Thymus (tissue), 11 donors: ENCODE data around the gene LTBP2. TPM values are rescaled to one million over a fixed set of nuclear protein-coding genes. Genes with fewer than 3 reads are reported as not detected.

Experiments
- DNase-seq, 9 donors: peaks; one replicate each; pipeline ENCODE4 v3.0.0-alpha.2; 2013; ENCODE audit warnings: low spot score in 9 of 9, low read depth in 6 of 9, missing footprints in 1 of 9
- H3K27ac ChIP-seq, 2 donors: one replicate each; pipeline ENCODE4 v1.5.1; 2013; ENCODE audit warnings: control low read depth in 1 of 2, low read depth in 1 of 2, low read length in 1 of 2, mild to moderate bottlenecking in 1 of 2, moderate library complexity in 1 of 2
- H3K27me3 ChIP-seq, 2 donors: one replicate each; pipeline ENCODE4 v1.5.1; 2013; ENCODE audit warnings: low read length in 1 of 2; ENCODE audit not compliant: control insufficient read depth in 2 of 2, insufficient read depth in 1 of 2
- H3K36me3 ChIP-seq, 2 donors: one replicate each; pipeline ENCODE4 v1.5.1; 2013; ENCODE audit warnings: low read length in 1 of 2, mild to moderate bottlenecking in 1 of 2, moderate library complexity in 1 of 2; ENCODE audit not compliant: control insufficient read depth in 2 of 2, insufficient read depth in 2 of 2
- H3K4me1 ChIP-seq, 2 donors: one replicate each; pipeline ENCODE4 v1.5.1; 2013; ENCODE audit warnings: low read length in 2 of 2; ENCODE audit not compliant: control insufficient read depth in 2 of 2, insufficient read depth in 2 of 2
- H3K4me3 ChIP-seq, 2 donors: one replicate each; pipeline ENCODE4 v1.5.1; 2013; ENCODE audit warnings: low read length in 2 of 2, control low read depth in 1 of 2, mild to moderate bottlenecking in 1 of 2
- H3K9me3 ChIP-seq, 2 donors: one replicate each; pipeline ENCODE4 v1.5.1; 2013; ENCODE audit warnings: low read length in 1 of 2, mild to moderate bottlenecking in 1 of 2; ENCODE audit not compliant: control insufficient read depth in 2 of 2, insufficient read depth in 1 of 2
- WGBS: extraction: QIAGEN DNeasy Blood & Tissue Kit; methylation state at CpG from one replicate; pipeline ENCODE4 v1.1.7; 2013; 5-methylcytosine and 5-hydroxymethylcytosine counted together
- polyA plus RNA-seq: library from polyadenylated mRNA; stranded (reverse); fragments of 200-250 nt; gene quantifications from one replicate; pipeline ENCODE4 v1.2.3, GENCODE V29; 2013
- total RNA-seq: library from RNA; stranded (reverse); fragments of 120-200 nt; gene quantifications from one replicate; pipeline ENCODE4 v1.2.4, GENCODE V29; 2013
- donor health status: healthy.

LTBP2 gene
- total and polyA plus RNA-seq, 2 donors, result 2.6 to 2.9 TPM

- Histone ChIP-seq H3K27ac (no peak overlapping the region), H3K4me1 (peaks cover 0 to 6% of the 10 kb centered on the region in 2 donors), H3K9me3 (no peaks in the 10 kb centered on the region), H3K27me3 (no peaks in the 10 kb centered on the region), H3K4me3 (no peak overlapping the region), H3K36me3 (no peaks in the 10 kb centered on the region)
- WGBS, result 91% methylated on average over 10 of the region's 10 CpGs
- no peak for DNase-seq
Observed at GRCh38 chr14:74526854-74527585, 85.0 kb downstream of the LTBP2 start.

GRCh38 chr14:74525361-74525851 lies 86.6 kb downstream of the LTBP2 start:
- H3K4me3 ChIP-seq, result no peak overlapping the region
- H3K27me3 ChIP-seq, result no peaks in the 10 kb centered on the region
- no peaks in the 10 kb centered on the region for H3K9me3 ChIP-seq
- H3K36me3 ChIP-seq, result no peaks in the 10 kb centered on the region
- 34% methylated on average over 4 of the region's 4 CpGs for WGBS
- no peak overlapping the region for H3K27ac ChIP-seq
- H3K4me1 ChIP-seq, result peaks cover 0 to 4% of the 10 kb centered on the region in 2 donors
- no peak for DNase-seq

GRCh38 chr14:74524812-74525135 lies 87.3 kb downstream of the LTBP2 start:
- Histone ChIP-seq H3K4me1 (peaks cover 0 to 4% of the 10 kb centered on the region in 2 donors), H3K27ac (peak overlapping the region in 1 of 2 donors; percentile 9), H3K36me3 (no peaks in the 10 kb centered on the region), H3K9me3 (no peaks in the 10 kb centered on the region), H3K4me3 (no peak overlapping the region), H3K27me3 (no peaks in the 10 kb centered on the region)
- DNase-seq, result no peak

DNA sequence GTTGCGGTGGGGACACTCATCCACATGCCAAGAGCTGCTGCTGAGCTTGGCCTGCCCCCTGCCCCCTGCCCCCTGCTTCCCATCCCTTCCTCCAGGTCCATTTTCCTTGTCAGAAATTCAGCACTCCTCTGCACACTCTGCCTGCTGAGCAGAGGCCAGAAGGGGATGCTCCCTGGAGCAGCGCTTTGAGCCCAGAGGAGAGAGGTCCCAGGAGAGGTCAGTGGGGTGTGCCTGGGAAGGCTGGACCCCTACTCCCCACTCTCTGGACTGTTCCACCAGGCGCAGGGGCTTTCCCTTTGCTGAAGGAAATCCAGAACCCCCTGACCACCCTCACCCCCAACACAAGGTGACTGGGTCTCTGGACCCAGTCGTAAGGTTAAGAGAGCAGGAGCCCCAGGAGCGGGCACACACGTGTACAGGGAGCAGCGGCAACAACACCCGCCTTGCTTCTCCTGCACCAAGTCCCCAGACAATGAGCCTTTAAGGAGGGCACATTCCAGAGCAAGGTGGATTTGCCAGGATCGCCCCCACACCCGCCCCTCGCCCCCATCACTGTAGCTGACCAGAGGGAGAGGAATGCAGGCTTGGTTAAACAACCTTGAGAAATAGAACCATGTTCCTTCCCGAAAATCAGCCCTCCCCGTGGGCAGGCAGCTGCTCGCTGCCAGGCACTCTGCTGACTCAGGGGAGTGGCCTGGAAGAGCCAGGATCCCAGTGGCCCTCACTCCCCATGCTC lies 87.8 kb downstream of the LTBP2 start:
- DNase-seq, result no peak
- no peaks in the 10 kb centered on the region for H3K36me3 ChIP-seq

GRCh38 chr14:74522740-74523139 lies 89.3 kb downstream of the LTBP2 start:
- no peak overlapping the region for H3K4me3 ChIP-seq
- 97% methylated on average over 7 of the region's 7 CpGs for WGBS
- DNase-seq, result no peak

More for the DNA sequence above, 87.8 kb downstream of the LTBP2 start:
- 95% methylated on average over 14 of the region's 14 CpGs for WGBS
- Histone ChIP-seq H3K4me3 (no peak overlapping the region), H3K27ac (no peak overlapping the region), H3K4me1 (peaks cover 0 to 4% of the 10 kb centered on the region in 2 donors), H3K9me3 (no peaks in the 10 kb centered on the region), H3K27me3 (no peaks in the 10 kb centered on the region)

GRCh38 chr14:74521756-74522155 lies 90.3 kb downstream of the LTBP2 start:
- Histone ChIP-seq H3K4me1 (peaks cover 0 to 4% of the 10 kb centered on the region in 2 donors), H3K36me3 (no peaks in the 10 kb centered on the region), H3K27me3 (no peaks in the 10 kb centered on the region), H3K27ac (no peak overlapping the region), H3K9me3 (no peaks in the 10 kb centered on the region), H3K4me3 (no peak overlapping the region)
- 88% methylated on average over 10 of the region's 10 CpGs for WGBS
- no peak for DNase-seq

More at GRCh38 chr14:74522740-74523139, 89.3 kb downstream of the LTBP2 start:
- Histone ChIP-seq H3K27ac (no peak overlapping the region), H3K9me3 (no peaks in the 10 kb centered on the region), H3K27me3 (no peaks in the 10 kb centered on the region), H3K36me3 (no peaks in the 10 kb centered on the region), H3K4me1 (peaks cover 0 to 4% of the 10 kb centered on the region in 2 donors)

GRCh38 chr14:74519316-74520074 lies 92.5 kb downstream of the LTBP2 start:
- no peaks in the 10 kb centered on the region for H3K36me3 ChIP-seq
- no peak for DNase-seq
- H3K4me1 ChIP-seq, result peaks cover 2 to 4% of the 10 kb centered on the region in 2 donors
- H3K27me3 ChIP-seq, result no peaks in the 10 kb centered on the region
- H3K27ac ChIP-seq, result no peak overlapping the region
- H3K9me3 ChIP-seq, result no peaks in the 10 kb centered on the region
- H3K4me3 ChIP-seq, result no peak overlapping the region
- WGBS, result 96% methylated on average over 6 of the region's 6 CpGs

DNA sequence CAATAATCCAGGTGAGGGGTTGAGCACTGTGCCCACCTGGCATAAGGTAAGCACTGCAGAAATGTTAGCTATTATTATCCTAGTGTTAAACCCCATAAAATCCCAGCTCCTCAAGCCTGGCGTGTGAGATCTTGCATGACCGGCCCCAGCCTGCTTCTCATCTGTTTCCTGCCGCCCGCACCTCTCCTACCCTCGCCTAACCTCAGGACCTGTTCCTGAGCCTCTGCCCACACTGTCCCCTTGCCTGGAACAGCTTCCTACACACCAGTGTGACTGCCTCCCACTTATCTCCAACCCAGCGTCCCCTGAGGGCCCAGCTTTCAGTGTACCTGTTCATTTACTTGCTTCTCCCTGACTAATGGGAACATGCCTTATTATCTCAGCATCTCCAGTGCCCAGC lies 93.8 kb downstream of the LTBP2 start:
- 50% methylated on average over 6 of the region's 6 CpGs for WGBS
- Histone ChIP-seq H3K4me1 (peaks cover 6 to 12% of the 10 kb centered on the region in 2 donors), H3K4me3 (no peak overlapping the region), H3K36me3 (no peaks in the 10 kb centered on the region), H3K27me3 (no peaks in the 10 kb centered on the region), H3K27ac (no peak overlapping the region), H3K9me3 (no peaks in the 10 kb centered on the region)
- DNase-seq, result no peak

GRCh38 chr14:74517731-74518130 lies 94.3 kb downstream of the LTBP2 start:
- Histone ChIP-seq H3K27ac (no peak overlapping the region), H3K27me3 (no peaks in the 10 kb centered on the region), H3K4me3 (no peak overlapping the region), H3K4me1 (peaks cover 6 to 12% of the 10 kb centered on the region in 2 donors), H3K9me3 (no peaks in the 10 kb centered on the region), H3K36me3 (no peaks in the 10 kb centered on the region)
- WGBS, result 97% methylated on average over 4 of the region's 4 CpGs
- no peak for DNase-seq
